ENCODE data around the gene CNTN4.

DNA sequence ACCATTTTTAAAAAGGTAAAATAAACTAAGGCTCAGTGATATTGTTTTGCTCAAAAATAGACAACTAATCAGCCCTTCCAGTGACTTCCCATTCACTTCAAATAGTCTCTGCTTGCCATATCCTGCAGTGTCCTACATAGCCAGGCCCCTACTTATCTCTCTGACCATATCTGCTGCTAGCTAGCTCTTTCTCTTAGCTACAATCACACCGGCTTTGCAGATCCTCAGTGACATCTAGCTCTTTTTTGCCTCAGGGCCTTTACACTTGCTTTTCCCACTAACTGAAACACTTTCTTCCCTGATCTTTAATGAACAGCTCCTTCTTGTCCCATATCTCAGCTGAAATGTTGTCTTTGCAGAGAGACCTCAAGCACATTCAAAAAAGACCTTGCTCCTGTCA, 850.2 kb downstream of the CNTN4 start:
- TF ChIP-seq CTCF (IDR thresholded peaks at IDR 0.05 in 8 of 11, conservative IDR thresholded peaks at IDR 0.05 in 3 of 11) (no peak), POLR2A (IDR thresholded peaks at IDR 0.05) (no peak), POLR2AphosphoS5 (IDR thresholded peaks at IDR 0.05) (no peak)

Data from spleen (tissue), 7 donors.